ENCODE results near the gene SACS. TPM values are rescaled to one million over a fixed set of nuclear protein-coding genes. Genes with fewer than 3 reads are reported as not detected.

SACS gene
- total and polyA plus RNA-seq, 2 donors (not counting 3 experiments of a cell fraction or from before 2014, with no cell fraction given): 14.8 to 72.7 TPM

GRCh38 chr13:23399347-23399746 lies 34.2 kb downstream of the SACS start:
- no peak overlapping the region for H3K27ac ChIP-seq (ENCODE audit: insufficient read depth, low read depth, low read length)
- ChIA-PET POLR2A (no interaction called here), CTCF (no interaction called here)
- no peaks in the 10 kb centered on the region for H3K27me3 ChIP-seq (ENCODE audit: control insufficient read depth in 2 of 2, insufficient read depth in 2 of 2, low read length in 2 of 2)
- no peak overlapping the region for H3K4me3 ChIP-seq (replicated peaks in 1 of 3; ENCODE audit: insufficient read depth in 1 of 3, low read depth in 1 of 3, low read length in 3 of 3)
- H4K20me1 ChIP-seq (replicated peaks; ENCODE audit: control insufficient read depth, extremely low read depth, insufficient read depth, low read length): no peaks in the 10 kb centered on the region
- no peak overlapping the region for H3K9ac ChIP-seq (replicated peaks; ENCODE audit: extremely low read depth, insufficient read depth, low read length)
- no peaks in the 10 kb centered on the region for H3K4me1 ChIP-seq (ENCODE audit: control insufficient read depth, extremely low read depth, insufficient read depth, low read length)
- H3K79me2 ChIP-seq (ENCODE audit: control insufficient read depth, insufficient read depth, low read length): no peaks in the 10 kb centered on the region
- H3K9me1 ChIP-seq (replicated peaks; ENCODE audit: control insufficient read depth, extremely low read depth, insufficient read depth, low read length): no peaks in the 10 kb centered on the region
- DNase-seq (ENCODE audit: low read depth, low spot score) (no peak), FAIRE-seq (no peak)
- H3K4me2 ChIP-seq (ENCODE audit: insufficient read depth, low read length): no peak overlapping the region
- H2AFZ ChIP-seq (ENCODE audit: low read depth, low read length): peak overlapping the region; percentile 19
- TF ChIP-seq GATA2 (IDR thresholded peaks at IDR 0.05; ENCODE audit: insufficient read depth, insufficient read length, low read depth, low read length) (no peak), MAX (IDR thresholded peaks at IDR 0.05; ENCODE audit: insufficient read depth, insufficient read length) (no peak), POLR2A (IDR thresholded peaks at IDR 0.05; ENCODE audit: low read depth, low read length) (no peak), JUN (IDR thresholded peaks at IDR 0.05; ENCODE audit: borderline replicate concordance, insufficient read depth, insufficient read length, low read depth) (no peak), POLR2AphosphoS5 (IDR thresholded peaks at IDR 0.05; ENCODE audit: insufficient read depth, low read depth, low read length) (no peak), MYC (IDR thresholded peaks at IDR 0.05; ENCODE audit: low read depth, low read length) (no peak), FOS (IDR thresholded peaks at IDR 0.05; ENCODE audit: borderline replicate concordance, insufficient read depth, low read length) (no peak), EZH2 (IDR thresholded peaks at IDR 0.05; ENCODE audit: borderline replicate concordance, low read depth, low read length, severe bottlenecking) (no peak), CTCF (IDR thresholded peaks at IDR 0.05; ENCODE audit: extremely low read depth in 1 of 2, insufficient read depth in 1 of 2, low read depth in 1 of 2, low read length in 2 of 2) (no peak)
- no peaks in the 10 kb centered on the region for H3K36me3 ChIP-seq (ENCODE audit: control insufficient read depth in 2 of 2, extremely low read depth in 1 of 2, insufficient read depth in 2 of 2, low read length in 2 of 2)
- BruUV-seq (replicated peaks): no TSS peak
- intact Hi-C loops (cut with micrococcal nuclease): no loop called here
- no peaks in the 10 kb centered on the region for H3K9me3 ChIP-seq (replicated peaks; ENCODE audit: control insufficient read depth, insufficient read depth, low read length)
- dilution Hi-C loops (cut with MboI; ENCODE audit: extremely low pct_ligation_motif_present, low sequenced_read_pairs): no loop called here
